Measurements from ENCODE around the gene COL4A5. TPM values are rescaled to one million over a fixed set of nuclear protein-coding genes. Genes with fewer than 3 reads are reported as not detected.
A peak's percentile ranks its signal among the peaks of the same experiment; 100 is the strongest.

COL4A5 gene
- total RNA-seq, 1 experiment from 2014 or later, result 0.60 TPM

DNA sequence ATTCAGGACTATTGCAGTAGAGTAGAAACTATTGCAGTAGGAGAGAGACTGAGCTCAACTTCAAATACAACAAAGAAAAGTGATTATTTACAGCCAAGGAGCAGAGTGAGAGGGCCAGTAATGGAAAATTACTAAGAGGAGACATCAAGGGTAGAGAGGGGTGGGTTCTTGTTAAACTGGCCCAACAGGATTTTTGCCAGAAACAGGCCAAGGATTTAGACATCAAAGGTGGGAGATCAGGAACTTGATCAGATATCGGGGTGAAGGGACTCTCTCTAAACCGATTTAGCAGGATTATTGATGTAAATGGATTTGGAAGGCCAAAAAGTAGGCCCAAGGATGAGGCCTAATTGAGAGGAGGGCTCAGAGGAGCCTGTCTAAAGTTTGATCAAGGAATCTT, 231.9 kb downstream of the COL4A5 start:
- TF ChIP-seq, protein P1, sequence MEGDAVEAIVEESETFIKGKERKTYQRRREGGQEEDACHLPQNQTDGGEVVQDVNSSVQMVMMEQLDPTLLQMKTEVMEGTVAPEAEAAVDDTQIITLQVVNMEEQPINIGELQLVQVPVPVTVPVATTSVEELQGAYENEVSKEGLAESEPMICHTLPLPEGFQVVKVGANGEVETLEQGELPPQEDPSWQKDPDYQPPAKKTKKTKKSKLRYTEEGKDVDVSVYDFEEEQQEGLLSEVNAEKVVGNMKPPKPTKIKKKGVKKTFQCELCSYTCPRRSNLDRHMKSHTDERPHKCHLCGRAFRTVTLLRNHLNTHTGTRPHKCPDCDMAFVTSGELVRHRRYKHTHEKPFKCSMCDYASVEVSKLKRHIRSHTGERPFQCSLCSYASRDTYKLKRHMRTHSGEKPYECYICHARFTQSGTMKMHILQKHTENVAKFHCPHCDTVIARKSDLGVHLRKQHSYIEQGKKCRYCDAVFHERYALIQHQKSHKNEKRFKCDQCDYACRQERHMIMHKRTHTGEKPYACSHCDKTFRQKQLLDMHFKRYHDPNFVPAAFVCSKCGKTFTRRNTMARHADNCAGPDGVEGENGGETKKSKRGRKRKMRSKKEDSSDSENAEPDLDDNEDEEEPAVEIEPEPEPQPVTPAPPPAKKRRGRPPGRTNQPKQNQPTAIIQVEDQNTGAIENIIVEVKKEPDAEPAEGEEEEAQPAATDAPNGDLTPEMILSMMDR (conservative IDR thresholded peaks at IDR 0.05; ENCODE audit: low read depth, low read length), result no peak
- TF ChIP-seq EZH2 (IDR thresholded peaks at IDR 0.05; ENCODE audit: borderline replicate concordance, low read depth, low read length, poor library complexity, severe bottlenecking), result no peak
- DNase-seq (ENCODE audit: low spot score), result no peak
- Histone ChIP-seq H3K36me3 (ENCODE audit: insufficient read depth, low read length, poor library complexity, severe bottlenecking) (no peaks in the 10 kb centered on the region), H3K4me3 (ENCODE audit: low read depth, low read length, poor library complexity, severe bottlenecking) (no peak overlapping the region), H3K4me1 (ENCODE audit: insufficient read depth, low read length, poor library complexity, severe bottlenecking) (no peaks in the 10 kb centered on the region), H3K27me3 (replicated peaks; ENCODE audit: insufficient read depth, low read depth, low read length, poor library complexity) (no peaks in the 10 kb centered on the region), H3K9me3 (ENCODE audit: low read depth, low read length, poor library complexity, severe bottlenecking) (no peaks in the 10 kb centered on the region), H3K27ac (ENCODE audit: low read depth, low read length, poor library complexity, severe bottlenecking) (no peak overlapping the region)
- intact Hi-C loops (cut with micrococcal nuclease; ENCODE audit: unreplicated experiment), result no loop called here
- CTCF ChIA-PET, result no interaction called here
- POLR2A ChIA-PET (ENCODE audit: low non-redundant PET), result no interaction called here
- no TSS peak for BruUV-seq (replicated peaks)

DNA sequence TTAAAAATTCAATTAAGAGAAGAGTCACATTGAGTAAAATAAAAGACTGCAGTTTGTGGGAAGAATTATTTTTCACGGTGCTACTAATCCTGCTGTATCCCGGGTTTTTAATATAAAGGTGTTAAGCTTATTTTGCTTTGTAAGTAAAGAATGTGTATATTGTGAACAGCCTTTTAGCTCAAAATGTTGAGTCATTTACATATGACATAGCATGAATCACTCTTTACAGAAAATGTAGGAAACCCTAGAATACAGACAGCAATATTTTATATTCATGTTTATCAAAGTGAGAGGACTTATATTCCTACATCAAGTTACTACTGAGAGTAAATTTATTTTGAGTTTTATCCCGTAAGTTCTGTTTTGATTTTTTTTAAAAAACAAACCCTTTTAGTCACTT, 257.1 kb downstream of the COL4A5 start:
- no TSS peak for BruUV-seq (replicated peaks)
- H3K36me3 ChIP-seq (ENCODE audit: insufficient read depth, low read length, poor library complexity, severe bottlenecking), result no peaks in the 10 kb centered on the region
- no peaks in the 10 kb centered on the region for H3K4me1 ChIP-seq (ENCODE audit: insufficient read depth, low read length, poor library complexity, severe bottlenecking)
- H3K4me3 ChIP-seq (ENCODE audit: low read depth, low read length, poor library complexity, severe bottlenecking), result no peak overlapping the region
- ChIA-PET CTCF (no interaction called here), POLR2A (ENCODE audit: low non-redundant PET) (no interaction called here)
- intact Hi-C loops (cut with micrococcal nuclease; ENCODE audit: unreplicated experiment), result loop anchor here (10.0 kb wide), 1 partner anchor 938 kb away; no protein-coding TSS in a partner anchor
- TF ChIP-seq, protein P1 (conservative IDR thresholded peaks at IDR 0.05; ENCODE audit: low read depth, low read length), result no peak
- TF ChIP-seq EZH2 (IDR thresholded peaks at IDR 0.05; ENCODE audit: borderline replicate concordance, low read depth, low read length, poor library complexity, severe bottlenecking), result no peak
- H3K27me3 ChIP-seq (replicated peaks; ENCODE audit: insufficient read depth, low read depth, low read length, poor library complexity), result peaks cover 3% of the 10 kb centered on the region
- DNase-seq (ENCODE audit: low spot score), result no peak
- no peak overlapping the region for H3K27ac ChIP-seq (ENCODE audit: low read depth, low read length, poor library complexity, severe bottlenecking)
- H3K9me3 ChIP-seq (ENCODE audit: low read depth, low read length, poor library complexity, severe bottlenecking), result no peaks in the 10 kb centered on the region

DNA sequence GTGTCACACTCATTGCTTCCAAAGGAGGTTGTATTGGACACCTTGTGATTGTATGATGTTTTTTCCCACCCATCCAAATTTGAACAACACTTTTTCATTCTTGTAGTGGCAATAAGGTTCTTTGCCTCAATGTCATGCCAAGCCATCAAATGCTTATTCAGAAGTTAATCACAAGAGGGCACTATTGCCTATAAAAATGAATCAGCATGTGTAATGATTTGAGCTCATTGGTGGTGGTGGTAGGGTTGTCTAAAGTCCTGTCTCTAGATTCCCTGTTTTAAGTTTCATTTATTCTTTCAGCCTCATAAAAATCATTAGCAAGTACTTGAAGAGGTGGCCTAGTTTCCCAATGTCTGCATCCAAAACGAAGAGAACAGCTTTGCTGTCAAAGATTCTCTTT, 259.7 kb downstream of the COL4A5 start:
- Histone ChIP-seq H3K27ac (ENCODE audit: low read depth, low read length, poor library complexity, severe bottlenecking) (no peak overlapping the region), H3K9me3 (ENCODE audit: low read depth, low read length, poor library complexity, severe bottlenecking) (no peaks in the 10 kb centered on the region), H3K27me3 (replicated peaks; ENCODE audit: insufficient read depth, low read depth, low read length, poor library complexity) (peaks cover 3% of the 10 kb centered on the region), H3K4me1 (ENCODE audit: insufficient read depth, low read length, poor library complexity, severe bottlenecking) (no peaks in the 10 kb centered on the region), H3K4me3 (ENCODE audit: low read depth, low read length, poor library complexity, severe bottlenecking) (no peak overlapping the region), H3K36me3 (ENCODE audit: insufficient read depth, low read length, poor library complexity, severe bottlenecking) (no peaks in the 10 kb centered on the region)
- ChIA-PET CTCF (interaction anchor here (0.7 to 1.6 kb wide), 5 partner anchors 50 to 1447 kb away, joined by 3 to 7 read pairs (median 5); no protein-coding TSS in a partner anchor), POLR2A (ENCODE audit: low non-redundant PET) (interaction anchor here (0.7 kb wide), 1 partner anchor 435 kb away, joined by 3 read pairs; no protein-coding TSS in a partner anchor)
- peak; percentile 56 for DNase-seq (ENCODE audit: low spot score)
- intact Hi-C loops (cut with micrococcal nuclease; ENCODE audit: unreplicated experiment), result loop anchor here (2.0 to 10.0 kb wide), 3 partner anchors 685 to 935 kb away; no protein-coding TSS in a partner anchor
- no peak for TF ChIP-seq EZH2 (IDR thresholded peaks at IDR 0.05; ENCODE audit: borderline replicate concordance, low read depth, low read length, poor library complexity, severe bottlenecking)
- TF ChIP-seq, protein P1 (conservative IDR thresholded peaks at IDR 0.05; ENCODE audit: low read depth, low read length), result peak; percentile 56
- BruUV-seq (replicated peaks), result no TSS peak
